ENCODE results near the gene KRT80. TPM values are rescaled to one million over a fixed set of nuclear protein-coding genes. Genes with fewer than 3 reads are reported as not detected.

KRT80 gene
- total and polyA plus RNA-seq, 2 of the 13 experiments (the other 11 are each of a cell fraction or from before 2014, with no cell fraction given): 0.27 to 0.53 TPM

- TF ChIP-seq TRIM22 (IDR thresholded peaks at IDR 0.05) (no peak), ZNF224 (CRISPR knock-in tag; IDR thresholded peaks at IDR 0.05) (no peak), MYNN (CRISPR knock-in tag; IDR thresholded peaks at IDR 0.05; ENCODE audit: low read depth) (no peak), NAIF1 (CRISPR knock-in tag; IDR thresholded peaks at IDR 0.05; ENCODE audit: borderline replicate concordance) (0 out of 2 replicates have a peak, but pooled peaks have one; percentile 58), SKIL (CRISPR knock-in tag; IDR thresholded peaks at IDR 0.05; ENCODE audit: borderline replicate concordance) (peak; percentile 86; the same call in 1 of the 2 replicates), NFATC3 (CRISPR knock-in tag; IDR thresholded peaks at IDR 0.05) (no peak), ATF6 (CRISPR knock-in tag; conservative IDR thresholded peaks at IDR 0.05) (no peak), ZNF317 (CRISPR knock-in tag; IDR thresholded peaks at IDR 0.05) (peak; percentile 68; the same call in 1 of the 2 replicates), MXD3 (CRISPR knock-in tag; IDR thresholded peaks at IDR 0.05) (0 out of 2 replicates have a peak, but pooled peaks have one; percentile 12), NPAS2 (CRISPR knock-in tag; IDR thresholded peaks at IDR 0.05; ENCODE audit: borderline replicate concordance) (no peak), ZNF678 (CRISPR knock-in tag; IDR thresholded peaks at IDR 0.05) (no peak), SYNCRIP (IDR thresholded peaks at IDR 0.05; ENCODE audit: insufficient read depth, low read depth, low read length) (no peak), TOPORS (CRISPR knock-in tag; IDR thresholded peaks at IDR 0.05) (no peak; the same call in 1 of the 2 replicates), TRIM24 (CRISPR knock-in tag; IDR thresholded peaks at IDR 0.05) (no peak), SRSF9 (IDR thresholded peaks at IDR 0.05; ENCODE audit: borderline replicate concordance, insufficient read depth, low read depth, low read length, poor library complexity, severe bottlenecking) (no peak), ZNF563 (CRISPR knock-in tag; IDR thresholded peaks at IDR 0.05) (peak; percentile 26; the same call in 1 of the 2 replicates), MTF2 (CRISPR knock-in tag; IDR thresholded peaks at IDR 0.05; ENCODE audit: borderline replicate concordance) (no peak), SMAD1 (CRISPR knock-in tag; IDR thresholded peaks at IDR 0.05; ENCODE audit: borderline replicate concordance, low read depth) (peak; percentile 55; the same call in 1 of the 2 replicates), THYN1 (CRISPR knock-in tag; IDR thresholded peaks at IDR 0.05; ENCODE audit: borderline replicate concordance, low read depth) (no peak), ATF2 (CRISPR knock-in tag; IDR thresholded peaks at IDR 0.05) (0 out of 2 replicates have a peak, but pooled peaks have one; percentile 24), AGO2 (optimal IDR thresholded peaks at IDR 0.05; ENCODE audit: low read depth, low read length) (no peak)
These were observed 72.2 kb downstream of the KRT80 start (continued) for GRCh38 chr12:52119398-52120254.
